HCT116 (cell line): ENCODE measurements around the gene CIART. TPM values are rescaled to one million over a fixed set of nuclear protein-coding genes. Genes with fewer than 3 reads are reported as not detected.

ENCODE experiments used
- ATAC-seq: fragments of 200-7000 bp; cut with Tn5 transposase; 2 replicates; pipeline ENCODE4 v1.9.1; 2020; ENCODE audit warnings: mild to moderate bottlenecking, moderate library complexity
- BruUV-seq: library from RNA; stranded (reverse); fragments of 400-500 nt; replicated peaks from 2 replicates; lab custom pipeline; 2021; lab: Mats Ljungman, UMichigan
- CTCF ChIA-PET: fragments of 300-600 bp; sonication (Branson Sonifier 250); formaldehyde crosslinking; loops from one replicate; lab custom pipeline; 2021; ENCODE audit warnings: antibody characterized with exemption; lab: Charles Lee
- POLR2A ChIA-PET: fragments of 300-600, 350-600 bp; sonication (Branson Sonifier 250); formaldehyde crosslinking; loops from one replicate; lab custom pipeline; 2021; ENCODE audit warnings: antibody characterized with exemption; lab: Charles Lee
- RAD21 ChIA-PET, 2 experiments: fragments of 300-600 bp; sonication (Branson Sonifier 250); formaldehyde crosslinking; loops; one replicate each; lab custom pipeline; 2023; ENCODE audit warnings: low total read pairs in 2 of 2; ENCODE audit not compliant: uncharacterized antibody in 2 of 2, unreplicated experiment in 2 of 2, low non-redundant PET in 1 of 2; lab: Charles Lee
- DNase-seq: peaks from one replicate; pipeline ENCODE4 v3.0.0-alpha.2; 2010; ENCODE audit warnings: low read depth, low spot score
- H2AFZ ChIP-seq: fragments of 200-600 bp; shearing (Covaris generic), sonication (generic); 2 replicates; pipeline ENCODE4 v1.6.1; 2017; ENCODE audit warnings: low read depth, mixed run types, mixed read lengths, antibody characterized with exemption, low read length; ENCODE audit not compliant: poor library complexity, severe bottlenecking
- H3K27ac ChIP-seq: 2 replicates; pipeline ENCODE4 v1.5.1; 2012; ENCODE audit warnings: low read depth, low read length
- H3K27me3 ChIP-seq: fragments of 200-600 bp; sonication (generic); 2 replicates; pipeline ENCODE4 v1.6.1; 2016; ENCODE audit warnings: mixed run types, low read length, mixed read lengths; ENCODE audit not compliant: insufficient read depth
- H3K36me3 ChIP-seq, 2 experiments: fragments of 200-500 bp in 1 of 2; fragments of 200-600 bp in 1 of 2; sonication (Bioruptor generic) in 1 of 2; sonication (generic) in 1 of 2; 2 replicates each; pipeline versions ENCODE4 v1.5.1 to v1.6.1; 2014 to 2016; ENCODE audit warnings: low read length in 2 of 2, inconsistent platforms in 1 of 2, mixed read lengths in 1 of 2, mixed run types in 1 of 2; ENCODE audit not compliant: insufficient read depth in 2 of 2, control insufficient read depth in 1 of 2
- H3K4me1 ChIP-seq, 2 experiments: fragments of 200-600 bp in 1 of 2; sonication (generic) in 1 of 2; 2 replicates each; pipeline versions ENCODE4 v1.5.1 to v1.6.1; 2012 to 2017; ENCODE audit warnings: low read length in 2 of 2, inconsistent platforms in 1 of 2, mild to moderate bottlenecking in 1 of 2, mixed read lengths in 1 of 2, mixed run types in 1 of 2, moderate library complexity in 1 of 2; ENCODE audit not compliant: insufficient read depth in 2 of 2, control insufficient read depth in 1 of 2
- H3K4me2 ChIP-seq: fragments of 200-600 bp; sonication (generic); 2 replicates; pipeline ENCODE4 v1.6.1; 2017; ENCODE audit warnings: mixed run types, low read length, mixed read lengths
- H3K4me3 ChIP-seq, 2 experiments: fragments of 200-600 bp in 1 of 2; sonication (generic) in 1 of 2; replicated peaks in 1 of 2; 2 replicates each; pipeline ENCODE4 v1.5.1; 2011 to 2016; ENCODE audit warnings: low read length in 2 of 2, control low read depth in 1 of 2, low read depth in 1 of 2, mild to moderate bottlenecking in 1 of 2, mixed read lengths in 1 of 2, mixed run types in 1 of 2
- H3K79me2 ChIP-seq: fragments of 200-600 bp; sonication (generic); 2 replicates; pipeline ENCODE4 v1.6.1; 2017; ENCODE audit warnings: mild to moderate bottlenecking, mixed run types, low read length, moderate library complexity, mixed read lengths; ENCODE audit not compliant: insufficient read depth
- H3K9ac ChIP-seq: fragments of 200-600 bp; sonication (generic); 2 replicates; pipeline ENCODE4 v1.6.1; 2016; ENCODE audit warnings: low read length, mixed read lengths
- H3K9me2 ChIP-seq: fragments of 200-600 bp; sonication (generic), shearing (Covaris generic); 2 replicates; pipeline ENCODE4 v1.6.1; 2017; ENCODE audit warnings: mixed run types, mild to moderate bottlenecking, moderate library complexity; ENCODE audit not compliant: insufficient read depth
- H3K9me3 ChIP-seq, 2 experiments: fragments of 200-500 bp in 1 of 2; fragments of 200-600 bp in 1 of 2; sonication (Bioruptor generic) in 1 of 2; sonication (generic) in 1 of 2; 2 replicates each; pipeline ENCODE4 v1.6.1; 2014 to 2017; ENCODE audit warnings: low read length in 2 of 2, mixed read lengths in 2 of 2, inconsistent platforms in 1 of 2, low read depth in 1 of 2, mild to moderate bottlenecking in 1 of 2, mixed run types in 1 of 2, moderate library complexity in 1 of 2; ENCODE audit not compliant: control insufficient read depth in 1 of 2, insufficient read depth in 1 of 2
- H4K20me1 ChIP-seq: fragments of 200-600 bp; sonication (generic), shearing (Covaris generic); 2 replicates; pipeline ENCODE4 v1.6.1; 2017; ENCODE audit warnings: mixed run types, mild to moderate bottlenecking, moderate library complexity; ENCODE audit not compliant: insufficient read depth
- ATF3 ChIP-seq: IDR thresholded peaks from 2 replicates; pipeline ENCODE4 v1.6.1; 2012
- CTCF ChIP-seq, 3 experiments: fragments of 200-600 bp in 1 of 3; sonication (generic) in 1 of 3; IDR thresholded peaks in 2 of 3; conservative IDR thresholded peaks in 1 of 3; 2 replicates each; pipeline ENCODE4 v1.5.1; 2012 to 2017; ENCODE audit warnings: low read depth in 2 of 3, low read length in 2 of 3, antibody characterized with exemption in 1 of 3, borderline replicate concordance in 1 of 3, control low read depth in 1 of 3, mild to moderate bottlenecking in 1 of 3, mixed read lengths in 1 of 3, mixed run types in 1 of 3, moderate library complexity in 1 of 3; ENCODE audit not compliant: insufficient read depth in 1 of 3
- EGR1 ChIP-seq: IDR thresholded peaks from 2 replicates; pipeline ENCODE4 v1.6.1; 2012; ENCODE audit warnings: low read depth
- ELF1 ChIP-seq: IDR thresholded peaks from 2 replicates; pipeline ENCODE4 v1.6.1; 2012; ENCODE audit warnings: low read depth, borderline replicate concordance
- EZH2 ChIP-seq: fragments of 200-600 bp; sonication (generic); IDR thresholded peaks from 2 replicates; pipeline ENCODE4 v1.6.1; 2017; ENCODE audit warnings: antibody characterized with exemption, mixed run types
- EZH2phosphoT487 ChIP-seq: fragments of 200-600 bp; IDR thresholded peaks from 2 replicates; pipeline ENCODE4 v1.6.1; 2018; ENCODE audit warnings: antibody characterized with exemption, borderline replicate concordance
- JUND ChIP-seq: IDR thresholded peaks from 2 replicates; pipeline ENCODE4 v1.6.1; 2012
- POLR2A ChIP-seq: IDR thresholded peaks from 2 replicates; pipeline ENCODE4 v1.7.0; 2011; ENCODE audit warnings: borderline replicate concordance; ENCODE audit not compliant: insufficient read depth, insufficient read length; ENCODE audit errors: extremely low read depth
- RAD21 ChIP-seq: IDR thresholded peaks from 2 replicates; pipeline ENCODE4 v1.6.1; 2012; ENCODE audit warnings: low read depth, mild to moderate bottlenecking
- SIN3A ChIP-seq: IDR thresholded peaks from 2 replicates; pipeline ENCODE4 v1.6.1; 2012; ENCODE audit warnings: low read depth
- SP1 ChIP-seq: IDR thresholded peaks from 2 replicates; pipeline ENCODE4 v1.6.1; 2012; ENCODE audit warnings: low read depth
- YY1 ChIP-seq: IDR thresholded peaks from 2 replicates; pipeline ENCODE4 v1.6.1; 2011; ENCODE audit warnings: low read length, low read depth, moderate library complexity, mild to moderate bottlenecking; ENCODE audit not compliant: insufficient replicate concordance; ENCODE audit errors: extremely low read depth
- ZNF274 ChIP-seq: fragments of 200-500 bp; sonication (Bioruptor generic); IDR thresholded peaks from 2 replicates; pipeline ENCODE4 v1.6.1; 2014; ENCODE audit warnings: mild to moderate bottlenecking, low read depth, low read length, inconsistent platforms
- intact Hi-C: fragments of 100-400 bp; cut with micrococcal nuclease; formaldehyde crosslinking; loops from 2 replicates; pipeline ENCODE4 v1.10.0; 2022
- total RNA-seq: library from RNA; stranded (reverse); gene quantifications from one replicate; pipeline ENCODE4 v1.2.1, GENCODE V29; 2021; ENCODE audit not compliant: unreplicated experiment
- TF ChIP-seq, protein P1 (sequence below): IDR thresholded peaks from 2 replicates; pipeline ENCODE4 v1.6.1; 2012
- TF ChIP-seq, protein P2 (sequence below): IDR thresholded peaks from 2 replicates; pipeline ENCODE4 v1.6.1; 2012; ENCODE audit warnings: low read depth

The CIART gene
- total RNA-seq, 1 experiment from 2014 or later, result 0.22 TPM

GRCh38 chr1:150256198-150256553, 26.2 kb upstream of the CIART start:
- Histone ChIP-seq H3K9me3 (no peaks in the 10 kb centered on the region), H3K36me3 (no peaks in the 10 kb centered on the region), H3K9ac (no peak overlapping the region), H2AFZ (peak overlapping the region; percentile 75), H3K79me2 (no peaks in the 10 kb centered on the region), H3K4me1 (peaks cover 22 to 35% of the 10 kb centered on the region in 2 experiments), H3K9me2 (no peaks in the 10 kb centered on the region), H4K20me1 (no peaks in the 10 kb centered on the region), H3K4me2 (peak overlapping the region; percentile 58), H3K4me3 (no peak overlapping the region), H3K27me3 (no peaks in the 10 kb centered on the region), H3K27ac (no peak overlapping the region)
- ATAC-seq (no peak), DNase-seq (no peak)
- RAD21 ChIA-PET, result interaction anchor here in 1 of 2 experiments (1.1 kb wide), 1 partner anchor 25 kb away, joined by 6 read pairs; no protein-coding TSS in a partner anchor
- BruUV-seq, result no TSS peak
- CTCF ChIA-PET, result interaction anchor here (0.6 to 2.3 kb wide), 18 partner anchors 10 to 750 kb away, joined by 3 to 18 read pairs (median 4); partner anchors contain the start of genes APH1A, C1orf54, CIART and FALEC
- POLR2A ChIA-PET, result interaction anchor here (0.8 kb wide), 1 partner anchor 13 kb away, joined by 3 read pairs; the partner anchor contains the start of gene APH1A
- no peak for TF ChIP-seq ZNF274
- TF ChIP-seq SIN3A, result no peak
- TF ChIP-seq JUND, result no peak
- no peak for TF ChIP-seq EZH2
- TF ChIP-seq RAD21, result no peak
- TF ChIP-seq, protein P1, sequence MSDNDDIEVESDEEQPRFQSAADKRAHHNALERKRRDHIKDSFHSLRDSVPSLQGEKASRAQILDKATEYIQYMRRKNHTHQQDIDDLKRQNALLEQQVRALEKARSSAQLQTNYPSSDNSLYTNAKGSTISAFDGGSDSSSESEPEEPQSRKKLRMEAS, result no peak
- TF ChIP-seq ATF3, result no peak
- no peak for TF ChIP-seq ELF1
- no peak for TF ChIP-seq CTCF (IDR thresholded peaks at IDR 0.05 in 2 of 3, conservative IDR thresholded peaks at IDR 0.05 in 1 of 3; ENCODE audit: borderline replicate concordance in 1 of 3, insufficient read depth in 1 of 3, low read depth in 2 of 3, low read length in 2 of 3)
- TF ChIP-seq, protein P2, sequence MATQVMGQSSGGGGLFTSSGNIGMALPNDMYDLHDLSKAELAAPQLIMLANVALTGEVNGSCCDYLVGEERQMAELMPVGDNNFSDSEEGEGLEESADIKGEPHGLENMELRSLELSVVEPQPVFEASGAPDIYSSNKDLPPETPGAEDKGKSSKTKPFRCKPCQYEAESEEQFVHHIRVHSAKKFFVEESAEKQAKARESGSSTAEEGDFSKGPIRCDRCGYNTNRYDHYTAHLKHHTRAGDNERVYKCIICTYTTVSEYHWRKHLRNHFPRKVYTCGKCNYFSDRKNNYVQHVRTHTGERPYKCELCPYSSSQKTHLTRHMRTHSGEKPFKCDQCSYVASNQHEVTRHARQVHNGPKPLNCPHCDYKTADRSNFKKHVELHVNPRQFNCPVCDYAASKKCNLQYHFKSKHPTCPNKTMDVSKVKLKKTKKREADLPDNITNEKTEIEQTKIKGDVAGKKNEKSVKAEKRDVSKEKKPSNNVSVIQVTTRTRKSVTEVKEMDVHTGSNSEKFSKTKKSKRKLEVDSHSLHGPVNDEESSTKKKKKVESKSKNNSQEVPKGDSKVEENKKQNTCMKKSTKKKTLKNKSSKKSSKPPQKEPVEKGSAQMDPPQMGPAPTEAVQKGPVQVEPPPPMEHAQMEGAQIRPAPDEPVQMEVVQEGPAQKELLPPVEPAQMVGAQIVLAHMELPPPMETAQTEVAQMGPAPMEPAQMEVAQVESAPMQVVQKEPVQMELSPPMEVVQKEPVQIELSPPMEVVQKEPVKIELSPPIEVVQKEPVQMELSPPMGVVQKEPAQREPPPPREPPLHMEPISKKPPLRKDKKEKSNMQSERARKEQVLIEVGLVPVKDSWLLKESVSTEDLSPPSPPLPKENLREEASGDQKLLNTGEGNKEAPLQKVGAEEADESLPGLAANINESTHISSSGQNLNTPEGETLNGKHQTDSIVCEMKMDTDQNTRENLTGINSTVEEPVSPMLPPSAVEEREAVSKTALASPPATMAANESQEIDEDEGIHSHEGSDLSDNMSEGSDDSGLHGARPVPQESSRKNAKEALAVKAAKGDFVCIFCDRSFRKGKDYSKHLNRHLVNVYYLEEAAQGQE, result no peak
- no peak for TF ChIP-seq EZH2phosphoT487
- TF ChIP-seq YY1, result no peak
- TF ChIP-seq EGR1, result no peak
- TF ChIP-seq SP1, result no peak
- no peak for TF ChIP-seq POLR2A
- intact Hi-C loops, result loop anchor here (1.0 to 10.0 kb wide), 6 partner anchors 25 to 741 kb away; partner anchors contain the start of gene PRPF3
